Measurements from ENCODE around the gene GPD1. TPM values are rescaled to one million over a fixed set of nuclear protein-coding genes. Genes with fewer than 3 reads are reported as not detected.
A peak's percentile ranks its signal among the peaks of the same experiment; 100 is the strongest.

Gene GPD1
- total RNA-seq, 1 donor from 2014 or later, result 0.81 TPM

GRCh38 chr12:50121641-50122040, 17.8 kb downstream of the GPD1 start:
- H3K36me3 Mint-ChIP-seq (ENCODE audit: unreplicated experiment), result no peaks in the 10 kb centered on the region
- H3K4me3 Mint-ChIP-seq (ENCODE audit: unreplicated experiment), result no peak overlapping the region
- TF ChIP-seq, protein P1, sequence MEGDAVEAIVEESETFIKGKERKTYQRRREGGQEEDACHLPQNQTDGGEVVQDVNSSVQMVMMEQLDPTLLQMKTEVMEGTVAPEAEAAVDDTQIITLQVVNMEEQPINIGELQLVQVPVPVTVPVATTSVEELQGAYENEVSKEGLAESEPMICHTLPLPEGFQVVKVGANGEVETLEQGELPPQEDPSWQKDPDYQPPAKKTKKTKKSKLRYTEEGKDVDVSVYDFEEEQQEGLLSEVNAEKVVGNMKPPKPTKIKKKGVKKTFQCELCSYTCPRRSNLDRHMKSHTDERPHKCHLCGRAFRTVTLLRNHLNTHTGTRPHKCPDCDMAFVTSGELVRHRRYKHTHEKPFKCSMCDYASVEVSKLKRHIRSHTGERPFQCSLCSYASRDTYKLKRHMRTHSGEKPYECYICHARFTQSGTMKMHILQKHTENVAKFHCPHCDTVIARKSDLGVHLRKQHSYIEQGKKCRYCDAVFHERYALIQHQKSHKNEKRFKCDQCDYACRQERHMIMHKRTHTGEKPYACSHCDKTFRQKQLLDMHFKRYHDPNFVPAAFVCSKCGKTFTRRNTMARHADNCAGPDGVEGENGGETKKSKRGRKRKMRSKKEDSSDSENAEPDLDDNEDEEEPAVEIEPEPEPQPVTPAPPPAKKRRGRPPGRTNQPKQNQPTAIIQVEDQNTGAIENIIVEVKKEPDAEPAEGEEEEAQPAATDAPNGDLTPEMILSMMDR (IDR thresholded peaks at IDR 0.05; ENCODE audit: partially characterized antibody, unreplicated experiment), result no peak

GRCh38 chr12:50123203-50123602, 19.4 kb downstream of the GPD1 start:
- Mint-ChIP-seq H3K9me3 (ENCODE audit: unreplicated experiment) (no peaks in the 10 kb centered on the region), H3K36me3 (ENCODE audit: unreplicated experiment) (no peaks in the 10 kb centered on the region), H3K27me3 (ENCODE audit: unreplicated experiment) (peaks cover 7% of the 10 kb centered on the region), H3K27ac (ENCODE audit: unreplicated experiment) (no peak overlapping the region), H3K4me1 (ENCODE audit: low read depth, unreplicated experiment) (no peaks in the 10 kb centered on the region), H3K4me3 (ENCODE audit: unreplicated experiment) (no peak overlapping the region)
- TF ChIP-seq, protein P1 (IDR thresholded peaks at IDR 0.05; ENCODE audit: partially characterized antibody, unreplicated experiment), result no peak
- no peak for DNase-seq

More at GRCh38 chr12:50121641-50122040, 17.8 kb downstream of the GPD1 start:
- Mint-ChIP-seq H3K27ac (ENCODE audit: unreplicated experiment) (no peak overlapping the region), H3K9me3 (ENCODE audit: unreplicated experiment) (no peaks in the 10 kb centered on the region), H3K4me1 (ENCODE audit: low read depth, unreplicated experiment) (no peaks in the 10 kb centered on the region), H3K27me3 (ENCODE audit: unreplicated experiment) (peaks cover 5% of the 10 kb centered on the region)
- no peak for DNase-seq

GRCh38 chr12:50127546-50127945, 23.7 kb downstream of the GPD1 start:
- H3K36me3 Mint-ChIP-seq (ENCODE audit: unreplicated experiment), result peaks cover 6% of the 10 kb centered on the region
- peaks cover 1% of the 10 kb centered on the region for H3K9me3 Mint-ChIP-seq (ENCODE audit: unreplicated experiment)
- H3K4me1 Mint-ChIP-seq (ENCODE audit: low read depth, unreplicated experiment), result no peaks in the 10 kb centered on the region
- TF ChIP-seq, protein P1 (IDR thresholded peaks at IDR 0.05; ENCODE audit: partially characterized antibody, unreplicated experiment), result no peak
- H3K27me3 Mint-ChIP-seq (ENCODE audit: unreplicated experiment), result peaks cover 6% of the 10 kb centered on the region
- H3K4me3 Mint-ChIP-seq (ENCODE audit: unreplicated experiment), result no peak overlapping the region
- no peak for DNase-seq
- H3K27ac Mint-ChIP-seq (ENCODE audit: unreplicated experiment), result no peak overlapping the region

- H3K4me1 Mint-ChIP-seq (ENCODE audit: low read depth, unreplicated experiment), result no peaks in the 10 kb centered on the region
- H3K9me3 Mint-ChIP-seq (ENCODE audit: unreplicated experiment), result peaks cover 1% of the 10 kb centered on the region
- no peak overlapping the region for H3K27ac Mint-ChIP-seq (ENCODE audit: unreplicated experiment)
- peaks cover 6% of the 10 kb centered on the region for H3K36me3 Mint-ChIP-seq (ENCODE audit: unreplicated experiment)
- H3K27me3 Mint-ChIP-seq (ENCODE audit: unreplicated experiment), result peaks cover 6% of the 10 kb centered on the region
- DNase-seq, result no peak
- no peak overlapping the region for H3K4me3 Mint-ChIP-seq (ENCODE audit: unreplicated experiment)
- TF ChIP-seq, protein P1 (IDR thresholded peaks at IDR 0.05; ENCODE audit: partially characterized antibody, unreplicated experiment), result no peak
These were observed 25.5 kb downstream of the GPD1 start for GRCh38 chr12:50129290-50129689.

DNA sequence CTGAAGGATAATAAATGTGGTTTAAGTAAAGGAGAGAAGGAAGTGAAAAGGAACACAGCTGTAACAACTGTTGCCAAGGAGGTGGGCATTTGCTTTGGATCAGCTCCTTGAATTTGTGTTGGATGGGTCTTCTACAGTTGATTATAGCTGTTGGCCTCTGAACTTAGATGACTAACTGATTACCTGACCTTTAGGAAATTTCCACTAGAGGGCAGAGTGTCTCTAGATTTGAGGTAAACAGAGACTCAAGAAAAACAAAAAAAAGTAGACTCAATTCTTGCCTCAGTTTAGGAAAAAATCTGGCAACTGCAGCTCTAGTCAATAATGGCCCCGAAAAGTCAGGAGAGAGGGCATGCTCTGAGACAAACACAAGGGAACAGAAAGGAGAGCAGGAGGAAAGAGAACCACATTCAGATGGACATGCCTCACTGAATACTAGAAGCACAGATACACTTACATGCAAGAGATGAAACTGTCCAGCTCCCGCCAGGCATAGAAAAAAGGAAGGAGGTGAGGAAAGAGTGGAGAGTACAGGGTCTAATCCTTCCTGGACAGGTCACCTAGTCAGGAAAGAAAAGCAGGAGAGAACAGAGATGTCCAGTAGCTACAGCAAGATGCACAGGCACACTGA, 28.8 kb downstream of the GPD1 start:
- TF ChIP-seq, protein P1 (IDR thresholded peaks at IDR 0.05; ENCODE audit: partially characterized antibody, unreplicated experiment), result peak; percentile 78
- Mint-ChIP-seq H3K4me3 (ENCODE audit: unreplicated experiment) (no peak overlapping the region), H3K27me3 (ENCODE audit: unreplicated experiment) (peaks cover 3% of the 10 kb centered on the region), H3K4me1 (ENCODE audit: low read depth, unreplicated experiment) (no peaks in the 10 kb centered on the region), H3K9me3 (ENCODE audit: unreplicated experiment) (peaks cover 6% of the 10 kb centered on the region), H3K27ac (ENCODE audit: unreplicated experiment) (no peak overlapping the region), H3K36me3 (ENCODE audit: unreplicated experiment) (peaks cover 6% of the 10 kb centered on the region)
- DNase-seq, result no peak

Measured in glutamatergic neuron (in vitro differentiated cells).